HL-60 (cell line): ENCODE results near the gene ATP5PF.

Experiments
- GABPA ChIP-seq: IDR thresholded peaks from 2 replicates; pipeline ENCODE4 v1.6.1; 2012; ENCODE audit warnings: low read depth
- POLR2AphosphoS5 ChIP-seq: IDR thresholded peaks from 2 replicates; pipeline ENCODE4 v1.6.1; 2012; ENCODE audit warnings: low read depth
- SPI1 ChIP-seq: IDR thresholded peaks from 2 replicates; pipeline ENCODE4 v1.6.1; 2012; ENCODE audit warnings: low read depth, mild to moderate bottlenecking, borderline replicate concordance
- TF ChIP-seq, protein P1 (sequence below): IDR thresholded peaks from one replicate; pipeline ENCODE4 v1.5.1; 2011; ENCODE audit warnings: low read length, control low read depth, inconsistent platforms; ENCODE audit not compliant: insufficient read depth
- TF ChIP-seq, protein P2 (sequence below): IDR thresholded peaks from 2 replicates; pipeline ENCODE4 v1.6.1; 2012; ENCODE audit warnings: low read depth; ENCODE audit not compliant: insufficient replicate concordance

DNA sequence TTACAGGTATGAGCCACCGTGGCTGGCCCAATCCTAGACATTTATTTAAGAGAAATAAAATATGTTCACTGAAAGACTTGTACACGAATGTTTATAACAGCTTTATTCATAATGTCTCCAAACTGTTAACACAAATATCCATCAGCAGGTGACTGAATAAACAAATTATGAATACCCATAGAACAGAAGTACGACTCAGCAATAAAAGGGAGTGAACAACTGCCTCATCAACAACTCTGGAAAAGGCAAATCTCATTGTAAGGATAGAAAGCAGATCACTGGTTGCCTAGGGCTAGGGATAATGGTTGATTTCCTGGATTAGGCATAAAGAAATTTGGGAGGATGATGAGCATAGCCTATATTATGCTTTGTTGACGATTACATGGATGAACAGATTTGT lies 41.7 kb upstream of the ATP5PF start:
- TF ChIP-seq, protein P1, sequence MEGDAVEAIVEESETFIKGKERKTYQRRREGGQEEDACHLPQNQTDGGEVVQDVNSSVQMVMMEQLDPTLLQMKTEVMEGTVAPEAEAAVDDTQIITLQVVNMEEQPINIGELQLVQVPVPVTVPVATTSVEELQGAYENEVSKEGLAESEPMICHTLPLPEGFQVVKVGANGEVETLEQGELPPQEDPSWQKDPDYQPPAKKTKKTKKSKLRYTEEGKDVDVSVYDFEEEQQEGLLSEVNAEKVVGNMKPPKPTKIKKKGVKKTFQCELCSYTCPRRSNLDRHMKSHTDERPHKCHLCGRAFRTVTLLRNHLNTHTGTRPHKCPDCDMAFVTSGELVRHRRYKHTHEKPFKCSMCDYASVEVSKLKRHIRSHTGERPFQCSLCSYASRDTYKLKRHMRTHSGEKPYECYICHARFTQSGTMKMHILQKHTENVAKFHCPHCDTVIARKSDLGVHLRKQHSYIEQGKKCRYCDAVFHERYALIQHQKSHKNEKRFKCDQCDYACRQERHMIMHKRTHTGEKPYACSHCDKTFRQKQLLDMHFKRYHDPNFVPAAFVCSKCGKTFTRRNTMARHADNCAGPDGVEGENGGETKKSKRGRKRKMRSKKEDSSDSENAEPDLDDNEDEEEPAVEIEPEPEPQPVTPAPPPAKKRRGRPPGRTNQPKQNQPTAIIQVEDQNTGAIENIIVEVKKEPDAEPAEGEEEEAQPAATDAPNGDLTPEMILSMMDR: no peak
- no peak for TF ChIP-seq GABPA
- TF ChIP-seq, protein P2, sequence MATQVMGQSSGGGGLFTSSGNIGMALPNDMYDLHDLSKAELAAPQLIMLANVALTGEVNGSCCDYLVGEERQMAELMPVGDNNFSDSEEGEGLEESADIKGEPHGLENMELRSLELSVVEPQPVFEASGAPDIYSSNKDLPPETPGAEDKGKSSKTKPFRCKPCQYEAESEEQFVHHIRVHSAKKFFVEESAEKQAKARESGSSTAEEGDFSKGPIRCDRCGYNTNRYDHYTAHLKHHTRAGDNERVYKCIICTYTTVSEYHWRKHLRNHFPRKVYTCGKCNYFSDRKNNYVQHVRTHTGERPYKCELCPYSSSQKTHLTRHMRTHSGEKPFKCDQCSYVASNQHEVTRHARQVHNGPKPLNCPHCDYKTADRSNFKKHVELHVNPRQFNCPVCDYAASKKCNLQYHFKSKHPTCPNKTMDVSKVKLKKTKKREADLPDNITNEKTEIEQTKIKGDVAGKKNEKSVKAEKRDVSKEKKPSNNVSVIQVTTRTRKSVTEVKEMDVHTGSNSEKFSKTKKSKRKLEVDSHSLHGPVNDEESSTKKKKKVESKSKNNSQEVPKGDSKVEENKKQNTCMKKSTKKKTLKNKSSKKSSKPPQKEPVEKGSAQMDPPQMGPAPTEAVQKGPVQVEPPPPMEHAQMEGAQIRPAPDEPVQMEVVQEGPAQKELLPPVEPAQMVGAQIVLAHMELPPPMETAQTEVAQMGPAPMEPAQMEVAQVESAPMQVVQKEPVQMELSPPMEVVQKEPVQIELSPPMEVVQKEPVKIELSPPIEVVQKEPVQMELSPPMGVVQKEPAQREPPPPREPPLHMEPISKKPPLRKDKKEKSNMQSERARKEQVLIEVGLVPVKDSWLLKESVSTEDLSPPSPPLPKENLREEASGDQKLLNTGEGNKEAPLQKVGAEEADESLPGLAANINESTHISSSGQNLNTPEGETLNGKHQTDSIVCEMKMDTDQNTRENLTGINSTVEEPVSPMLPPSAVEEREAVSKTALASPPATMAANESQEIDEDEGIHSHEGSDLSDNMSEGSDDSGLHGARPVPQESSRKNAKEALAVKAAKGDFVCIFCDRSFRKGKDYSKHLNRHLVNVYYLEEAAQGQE: no peak
- TF ChIP-seq POLR2AphosphoS5: no peak
- no peak for TF ChIP-seq SPI1
